IPS-18a (cell line): ENCODE results near the gene SASS6.
A peak's percentile ranks its signal among the peaks of the same experiment; 100 is the strongest.

Source experiments
- H3K27ac ChIP-seq: one replicate; pipeline ENCODE4 v1.5.1; 2013; ENCODE audit warnings: low read length
- H3K27me3 ChIP-seq: one replicate; pipeline ENCODE4 v1.6.1; 2013; ENCODE audit warnings: mild to moderate bottlenecking, low read length; ENCODE audit not compliant: control insufficient read depth, insufficient read depth
- H3K36me3 ChIP-seq: one replicate; pipeline ENCODE4 v1.6.1; 2013; ENCODE audit warnings: low read depth, low read length; ENCODE audit not compliant: control insufficient read depth
- H3K4me1 ChIP-seq: one replicate; pipeline ENCODE4 v1.6.1; 2013; ENCODE audit warnings: low read depth, low read length; ENCODE audit not compliant: control insufficient read depth
- H3K4me3 ChIP-seq: one replicate; pipeline ENCODE4 v1.5.1; 2013; ENCODE audit warnings: low read length
- H3K9ac ChIP-seq: one replicate; pipeline ENCODE4 v1.6.1; 2013; ENCODE audit warnings: mild to moderate bottlenecking, low read length, moderate library complexity
- H3K9me3 ChIP-seq: one replicate; pipeline ENCODE4 v1.6.1; 2013; ENCODE audit warnings: low read depth, low read length; ENCODE audit not compliant: control insufficient read depth

SASS6 gene, protein sequence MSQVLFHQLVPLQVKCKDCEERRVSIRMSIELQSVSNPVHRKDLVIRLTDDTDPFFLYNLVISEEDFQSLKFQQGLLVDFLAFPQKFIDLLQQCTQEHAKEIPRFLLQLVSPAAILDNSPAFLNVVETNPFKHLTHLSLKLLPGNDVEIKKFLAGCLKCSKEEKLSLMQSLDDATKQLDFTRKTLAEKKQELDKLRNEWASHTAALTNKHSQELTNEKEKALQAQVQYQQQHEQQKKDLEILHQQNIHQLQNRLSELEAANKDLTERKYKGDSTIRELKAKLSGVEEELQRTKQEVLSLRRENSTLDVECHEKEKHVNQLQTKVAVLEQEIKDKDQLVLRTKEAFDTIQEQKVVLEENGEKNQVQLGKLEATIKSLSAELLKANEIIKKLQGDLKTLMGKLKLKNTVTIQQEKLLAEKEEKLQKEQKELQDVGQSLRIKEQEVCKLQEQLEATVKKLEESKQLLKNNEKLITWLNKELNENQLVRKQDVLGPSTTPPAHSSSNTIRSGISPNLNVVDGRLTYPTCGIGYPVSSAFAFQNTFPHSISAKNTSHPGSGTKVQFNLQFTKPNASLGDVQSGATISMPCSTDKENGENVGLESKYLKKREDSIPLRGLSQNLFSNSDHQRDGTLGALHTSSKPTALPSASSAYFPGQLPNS

DNA sequence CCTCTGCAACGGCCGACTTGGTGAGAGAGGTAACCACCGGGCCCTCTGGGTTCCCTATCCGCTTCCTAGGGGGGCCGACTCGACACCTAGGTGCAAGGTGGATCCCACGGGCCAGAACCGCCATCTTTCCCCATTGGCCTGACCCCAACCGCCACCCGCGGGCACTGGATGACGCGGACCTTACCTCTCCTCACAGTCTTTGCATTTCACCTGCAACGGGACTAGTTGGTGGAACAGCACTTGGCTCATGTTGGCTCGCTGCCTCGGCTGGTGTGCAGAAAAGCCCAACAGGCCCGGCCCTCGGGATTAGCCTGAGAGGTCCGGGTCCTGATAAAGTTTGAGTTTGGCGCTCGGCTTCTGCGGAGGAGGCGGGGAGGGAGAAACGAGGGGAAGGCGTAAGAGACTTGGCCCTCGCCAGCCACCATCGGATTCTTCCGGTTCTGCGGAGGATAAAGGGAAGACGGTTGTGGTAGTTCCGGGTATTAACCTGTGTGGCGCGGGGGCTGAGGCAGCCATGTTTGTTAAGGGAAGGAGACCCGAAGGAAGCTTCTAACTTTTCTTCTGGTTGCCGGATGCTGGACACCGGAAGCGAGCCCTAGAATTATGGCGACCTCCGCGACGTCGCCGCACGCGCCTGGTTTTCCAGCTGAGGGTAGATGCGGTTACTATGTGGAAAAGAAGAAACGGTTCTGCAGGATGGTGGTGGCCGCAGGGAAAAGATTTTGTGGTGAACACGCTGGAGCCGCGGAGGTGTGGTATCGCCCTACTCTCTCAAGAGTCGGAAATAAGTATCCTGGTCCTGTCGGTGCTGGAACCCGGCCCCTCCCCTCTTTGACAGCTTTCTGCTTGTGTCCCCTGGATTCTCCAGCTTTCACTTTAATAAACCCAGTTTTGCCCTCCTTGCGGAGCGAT lies at the start of gene SASS6, which contains the start of gene TRMT13:
SASS6 (minus strand) TSS at position 365 of the 912 bp plus-strand sequence; CDS start at position 249, 116 bp downstream.
TRMT13 (plus strand) TSS at position 598 of the 912 bp plus-strand sequence; CDS start at position 604, 6 bp downstream.
- H3K27me3 ChIP-seq, result no peaks in the 10 kb centered on the region
- H3K4me3 ChIP-seq, result peak within 1 kb of the TSS; percentile 95
- peak within 1 kb of the TSS; percentile 91 for H3K9ac ChIP-seq
- H3K36me3 ChIP-seq, result peaks cover 7% of the 10 kb centered on the region
- no peaks in the 10 kb centered on the region for H3K4me1 ChIP-seq
- no peaks in the 10 kb centered on the region for H3K9me3 ChIP-seq
- peak within 1 kb of the TSS; percentile 90 for H3K27ac ChIP-seq

GRCh38 chr1:100178091-100178490 lies 45.4 kb upstream of the SASS6 start, which contains the start of gene LRRC39:
Gene LRRC39 (minus strand): TSS chr1:100178256. CDS start chr1:100168516, 9,740 bp downstream.
- Histone ChIP-seq H3K9me3 (no peaks in the 10 kb centered on the region), H3K9ac (no peak within 1 kb of the TSS), H3K27me3 (no peaks in the 10 kb centered on the region), H3K4me1 (no peaks in the 10 kb centered on the region), H3K4me3 (no peak within 1 kb of the TSS), H3K27ac (no peak within 1 kb of the TSS), H3K36me3 (no peaks in the 10 kb centered on the region)

GRCh38 chr1:100177295-100178041 lies 44.7 kb upstream of the SASS6 start:
- Histone ChIP-seq H3K9me3 (no peaks in the 10 kb centered on the region), H3K4me1 (no peaks in the 10 kb centered on the region), H3K36me3 (no peaks in the 10 kb centered on the region), H3K4me3 (no peak overlapping the region), H3K9ac (no peak overlapping the region), H3K27ac (no peak overlapping the region), H3K27me3 (no peaks in the 10 kb centered on the region)

GRCh38 chr1:100168051-100168450 lies 35.3 kb upstream of the SASS6 start:
- Histone ChIP-seq H3K36me3 (no peaks in the 10 kb centered on the region), H3K9ac (no peak overlapping the region), H3K4me3 (no peak overlapping the region), H3K27me3 (no peaks in the 10 kb centered on the region), H3K9me3 (no peaks in the 10 kb centered on the region), H3K27ac (no peak overlapping the region), H3K4me1 (no peaks in the 10 kb centered on the region)

- Histone ChIP-seq H3K27ac (no peak overlapping the region), H3K9me3 (no peaks in the 10 kb centered on the region), H3K4me1 (no peaks in the 10 kb centered on the region), H3K4me3 (no peak overlapping the region), H3K27me3 (no peaks in the 10 kb centered on the region), H3K9ac (no peak overlapping the region), H3K36me3 (no peaks in the 10 kb centered on the region)
These were observed 32.0 kb upstream of the SASS6 start for GRCh38 chr1:100164702-100165101.

- Histone ChIP-seq H3K4me1 (no peaks in the 10 kb centered on the region), H3K4me3 (no peak overlapping the region), H3K27me3 (no peaks in the 10 kb centered on the region), H3K9ac (no peak overlapping the region), H3K9me3 (no peaks in the 10 kb centered on the region), H3K27ac (no peak overlapping the region), H3K36me3 (no peaks in the 10 kb centered on the region)
These were observed 31.5 kb upstream of the SASS6 start for GRCh38 chr1:100164216-100164615.

- H3K4me1 ChIP-seq, result no peaks in the 10 kb centered on the region
- H3K4me3 ChIP-seq, result no peak overlapping the region
- H3K9me3 ChIP-seq, result no peaks in the 10 kb centered on the region
- H3K9ac ChIP-seq, result no peak overlapping the region
- H3K36me3 ChIP-seq, result no peaks in the 10 kb centered on the region
- no peak overlapping the region for H3K27ac ChIP-seq
- H3K27me3 ChIP-seq, result no peaks in the 10 kb centered on the region
These were observed 30.2 kb upstream of the SASS6 start for GRCh38 chr1:100162881-100163280.

- Histone ChIP-seq H3K4me3 (no peak overlapping the region), H3K4me1 (peaks cover 4% of the 10 kb centered on the region), H3K9me3 (no peaks in the 10 kb centered on the region), H3K36me3 (peaks cover 4% of the 10 kb centered on the region), H3K9ac (no peak overlapping the region), H3K27me3 (no peaks in the 10 kb centered on the region), H3K27ac (no peak overlapping the region)
These were observed 19.5 kb upstream of the SASS6 start for GRCh38 chr1:100152271-100152670.

GRCh38 chr1:100151679-100152078 lies 18.9 kb upstream of the SASS6 start:
- H3K4me1 ChIP-seq, result peaks cover 5% of the 10 kb centered on the region
- H3K4me3 ChIP-seq, result no peak overlapping the region
- H3K36me3 ChIP-seq, result peaks cover 4% of the 10 kb centered on the region
- H3K27ac ChIP-seq, result no peak overlapping the region
- no peaks in the 10 kb centered on the region for H3K27me3 ChIP-seq
- no peaks in the 10 kb centered on the region for H3K9me3 ChIP-seq
- H3K9ac ChIP-seq, result no peak overlapping the region

DNA sequence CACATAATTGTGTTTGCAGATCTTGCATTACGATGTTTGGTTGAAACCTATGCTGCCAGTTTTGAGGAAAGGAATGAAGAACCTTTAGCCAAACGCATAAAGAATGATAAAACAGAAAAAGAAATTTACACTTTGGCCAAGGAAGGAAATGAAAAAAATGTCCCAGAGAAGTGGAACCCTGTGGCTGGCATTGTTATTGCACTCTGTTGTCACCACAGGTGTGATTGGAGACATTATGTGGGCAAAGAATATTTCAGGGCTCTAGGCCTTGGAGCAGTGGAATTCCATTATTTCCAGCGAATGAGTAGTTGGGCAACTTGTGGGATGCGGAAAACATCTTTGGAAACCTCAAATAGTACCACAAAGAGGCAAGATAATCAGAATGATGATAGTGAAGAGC lies 15.1 kb upstream of the SASS6 start:
- Histone ChIP-seq H3K9ac (no peak overlapping the region), H3K9me3 (no peaks in the 10 kb centered on the region), H3K4me3 (no peak overlapping the region), H3K27ac (no peak overlapping the region), H3K4me1 (peaks cover 5% of the 10 kb centered on the region), H3K27me3 (no peaks in the 10 kb centered on the region), H3K36me3 (peaks cover 34% of the 10 kb centered on the region)
